GM19351 (cell line): ENCODE results near the gene POLR3G.

ENCODE experiments used
- ATAC-seq: cut with Tn5 transposase; IDR thresholded peaks from one replicate; pipeline ENCODE4 v1.9.1; 2021; ENCODE audit warnings: mild to moderate bottlenecking, moderate library complexity; ENCODE audit not compliant: unreplicated experiment

Gene POLR3G

GRCh38 chr5:90549729-90550275 is 75.1 kb downstream of the POLR3G start:
- ATAC-seq: no peak

DNA sequence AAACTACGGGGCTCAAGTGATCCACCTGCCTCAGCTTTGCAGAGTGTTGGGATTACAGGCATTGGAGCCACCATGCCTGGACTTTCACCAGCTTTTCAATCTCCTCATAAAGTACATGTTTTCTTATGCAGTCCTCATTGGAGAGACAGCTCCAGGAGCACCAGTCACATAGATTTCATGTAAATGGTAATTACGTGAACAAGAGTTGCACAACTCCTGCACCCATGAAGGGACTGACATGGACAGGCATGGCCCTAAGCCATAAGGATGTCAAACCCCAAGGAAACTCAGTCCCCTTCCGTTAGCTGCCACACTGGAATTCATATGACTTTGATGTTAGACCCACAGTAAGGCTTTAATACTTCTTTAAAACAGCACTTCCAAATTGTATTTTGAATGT is 76.3 kb downstream of the POLR3G start:
- no peak for ATAC-seq

GRCh38 chr5:90551376-90551775 is 76.7 kb downstream of the POLR3G start:
- ATAC-seq: no peak

DNA sequence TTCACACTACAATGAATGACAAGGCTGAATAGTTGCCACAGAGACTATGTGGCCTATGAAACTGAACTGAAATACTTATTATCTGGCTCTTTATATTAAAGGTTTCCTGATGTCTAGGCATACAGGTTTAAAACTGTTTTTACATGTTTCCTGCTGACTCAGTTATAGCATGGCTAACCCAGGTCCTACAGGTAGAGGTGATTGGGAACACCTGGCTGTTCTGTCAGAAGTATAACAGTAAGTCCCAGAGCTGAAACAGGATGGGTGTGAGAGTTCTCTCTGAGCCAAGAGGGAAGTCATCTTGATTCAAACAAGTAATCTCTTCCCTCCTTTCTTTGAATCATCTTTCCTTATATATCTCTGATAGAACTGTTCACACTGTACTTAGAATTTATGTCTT is 79.0 kb downstream of the POLR3G start:
- ATAC-seq: no peak

GRCh38 chr5:90554358-90555006 is 79.8 kb downstream of the POLR3G start:
- ATAC-seq: no peak

GRCh38 chr5:90555666-90556065 is 81.0 kb downstream of the POLR3G start:
- ATAC-seq: no peak

GRCh38 chr5:90557391-90557790 is 82.7 kb downstream of the POLR3G start:
- ATAC-seq: no peak

DNA sequence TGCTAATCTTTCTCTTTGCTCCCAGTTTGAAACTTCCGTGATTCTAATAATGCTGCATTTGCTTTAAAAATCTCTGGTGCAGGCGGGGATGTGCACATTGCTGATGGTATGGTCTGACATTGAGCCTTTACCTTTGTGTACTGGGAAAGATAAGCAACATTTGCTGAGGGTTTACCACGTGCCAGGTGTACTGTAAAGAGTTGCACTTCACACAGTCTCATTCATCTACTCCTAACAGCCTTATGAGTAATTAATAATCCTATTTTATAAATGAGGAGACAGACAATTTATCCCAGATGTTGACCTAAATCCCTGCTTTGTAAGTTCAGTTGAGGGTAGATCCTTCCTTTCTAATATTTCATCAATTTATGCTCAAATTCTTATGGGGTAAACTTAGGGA is 83.2 kb downstream of the POLR3G start:
- no peak for ATAC-seq

- peak; percentile 50 for ATAC-seq
Observed at GRCh38 chr5:90558344-90559192, 83.9 kb downstream of the POLR3G start, which contains the start of gene ADGRV1. TSS of gene ADGRV1 (plus strand) at chr5:90558797. CDS start at chr5:90558896, 99 bp downstream.

DNA sequence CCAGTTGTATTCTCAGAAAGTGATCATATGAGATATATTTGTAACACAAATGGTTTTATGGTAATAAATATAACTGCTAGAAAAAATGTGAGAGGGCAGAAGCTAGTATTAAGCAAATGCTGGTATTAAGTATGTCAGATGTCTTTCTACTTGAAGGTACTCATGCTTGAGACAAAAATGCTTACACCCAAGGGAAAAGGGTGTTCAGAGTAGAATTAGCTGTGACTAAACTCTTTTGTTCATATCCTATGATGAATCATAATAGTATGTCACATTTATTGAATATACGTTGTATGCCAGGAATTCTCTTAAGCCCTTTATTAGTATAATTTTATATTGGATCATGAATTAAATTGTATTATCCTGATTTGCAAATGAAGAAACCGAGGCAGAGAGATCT is 86.1 kb downstream of the POLR3G start:
- no peak for ATAC-seq

GRCh38 chr5:90561766-90562165 is 87.1 kb downstream of the POLR3G start:
- no peak for ATAC-seq

DNA sequence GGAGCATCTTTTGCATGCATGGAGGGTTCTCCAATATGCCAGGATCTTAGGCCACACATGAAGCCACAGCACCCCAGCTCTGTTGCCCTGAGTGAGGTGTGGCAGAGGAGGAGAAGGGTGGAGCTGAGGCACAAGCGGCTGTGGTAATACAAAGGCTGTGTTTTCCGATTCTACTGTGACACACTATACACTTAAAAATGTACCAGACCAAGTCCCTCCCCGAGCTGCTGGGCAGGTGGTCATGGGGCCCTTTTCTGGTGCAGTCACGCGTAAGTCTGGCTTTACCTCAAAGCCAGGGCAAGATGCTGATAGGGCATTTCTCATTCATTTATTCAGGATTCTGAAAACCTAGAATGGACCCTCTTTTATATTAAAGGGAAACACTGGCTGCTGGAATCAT is 87.7 kb downstream of the POLR3G start:
- ATAC-seq: no peak

DNA sequence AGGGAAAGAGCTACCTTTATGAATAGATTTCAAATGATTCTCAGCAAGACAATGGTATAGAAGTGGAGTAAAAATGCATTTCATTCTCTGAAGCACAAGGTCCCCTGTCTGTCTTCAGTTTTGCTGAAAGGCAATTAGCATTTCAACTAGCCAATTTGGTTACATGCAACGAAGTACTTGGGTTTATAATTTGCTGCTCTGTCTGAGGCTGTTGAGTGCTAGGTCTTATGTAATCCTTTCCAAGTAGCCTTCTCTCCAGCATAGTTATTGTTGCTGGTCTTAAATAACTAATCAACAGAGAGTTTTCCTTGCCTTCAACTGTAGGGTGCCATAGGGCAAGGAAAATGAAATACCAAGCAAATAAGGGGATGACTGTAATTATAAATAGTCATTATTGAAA is 88.4 kb downstream of the POLR3G start:
- ATAC-seq: no peak
